H1 (cell line): Measurements from ENCODE around the gene FAHD2B.
"Not testable (repeated sequence)": the region's sequence is repeated elsewhere in the genome, so short reads cannot be mapped to it uniquely, and the experiment has no call there.

Experiments used
- BCL11A ChIP-seq, 2 experiments: IDR thresholded peaks; one replicate each; pipeline ENCODE4 v1.6.1; 2011; ENCODE audit warnings: low read depth in 2 of 2, low read length in 2 of 2, mild to moderate bottlenecking in 2 of 2
- EP300 ChIP-seq, 2 experiments: IDR thresholded peaks; 1 replicate in 1 of 2; 2 replicates in 1 of 2; pipeline ENCODE4 v1.6.1; 2011 to 2012; ENCODE audit warnings: low read depth in 2 of 2, low read length in 2 of 2, mild to moderate bottlenecking in 2 of 2, borderline replicate concordance in 1 of 2, inconsistent platforms in 1 of 2, moderate library complexity in 1 of 2
- GTF2F1 ChIP-seq: IDR thresholded peaks from 2 replicates; pipeline ENCODE4 v1.6.1; 2012; ENCODE audit warnings: low read depth, low read length, improper control_type of control experiment, borderline replicate concordance
- MAX ChIP-seq: IDR thresholded peaks from 2 replicates; pipeline ENCODE4 v1.6.1; 2012; ENCODE audit warnings: inconsistent platforms
- POLR2A ChIP-seq, 2 experiments: IDR thresholded peaks; 1 replicate in 1 of 2; 2 replicates in 1 of 2; pipeline ENCODE4 v1.6.1; 2011; ENCODE audit warnings: low read depth in 2 of 2, low read length in 2 of 2, mild to moderate bottlenecking in 2 of 2; ENCODE audit errors: control extremely low read depth in 1 of 2
- POLR2AphosphoS5 ChIP-seq: IDR thresholded peaks from 2 replicates; pipeline ENCODE4 v1.6.1; 2011; ENCODE audit warnings: low read depth, low read length
- SIN3A ChIP-seq, 2 experiments: IDR thresholded peaks in 1 of 2; conservative IDR thresholded peaks in 1 of 2; 2 replicates each; pipeline ENCODE4 v1.6.1; 2011 to 2012; ENCODE audit warnings: low read length in 2 of 2, improper control_type of control experiment in 1 of 2, low read depth in 1 of 2, mild to moderate bottlenecking in 1 of 2
- SIX5 ChIP-seq: IDR thresholded peaks from 2 replicates; pipeline ENCODE4 v1.6.1; 2011; ENCODE audit warnings: mild to moderate bottlenecking, low read depth, low read length
- TF ChIP-seq, protein P1 (sequence below), 3 experiments: IDR thresholded peaks; 1 replicate in 2 of 3; 2 replicates in 1 of 3; pipeline versions ENCODE4 v1.5.1 to v1.6.1; 2011; ENCODE audit warnings: low read length in 3 of 3, mild to moderate bottlenecking in 3 of 3, inconsistent platforms in 2 of 3, low read depth in 1 of 3, moderate library complexity in 1 of 3; ENCODE audit not compliant: insufficient read depth in 1 of 3; ENCODE audit errors: control extremely low read depth in 1 of 3

GRCh38 chr2:97082206-97082605, 12.5 kb downstream of the FAHD2B start:
- not testable (repeated sequence) for TF ChIP-seq POLR2AphosphoS5; EP300 (IDR thresholded peaks at IDR 0.05; ENCODE audit: borderline replicate concordance in 1 of 2, low read depth in 2 of 2, low read length in 2 of 2); BCL11A (IDR thresholded peaks at IDR 0.05; ENCODE audit: low read depth in 2 of 2, low read length in 2 of 2); POLR2A (IDR thresholded peaks at IDR 0.05; ENCODE audit: control extremely low read depth in 1 of 2, low read depth in 2 of 2, low read length in 2 of 2); SIN3A (conservative IDR thresholded peaks at IDR 0.05 in 1 of 2, IDR thresholded peaks at IDR 0.05 in 1 of 2; ENCODE audit: low read depth in 1 of 2, low read length in 2 of 2); MAX; SIX5; GTF2F1
- TF ChIP-seq, protein P1, sequence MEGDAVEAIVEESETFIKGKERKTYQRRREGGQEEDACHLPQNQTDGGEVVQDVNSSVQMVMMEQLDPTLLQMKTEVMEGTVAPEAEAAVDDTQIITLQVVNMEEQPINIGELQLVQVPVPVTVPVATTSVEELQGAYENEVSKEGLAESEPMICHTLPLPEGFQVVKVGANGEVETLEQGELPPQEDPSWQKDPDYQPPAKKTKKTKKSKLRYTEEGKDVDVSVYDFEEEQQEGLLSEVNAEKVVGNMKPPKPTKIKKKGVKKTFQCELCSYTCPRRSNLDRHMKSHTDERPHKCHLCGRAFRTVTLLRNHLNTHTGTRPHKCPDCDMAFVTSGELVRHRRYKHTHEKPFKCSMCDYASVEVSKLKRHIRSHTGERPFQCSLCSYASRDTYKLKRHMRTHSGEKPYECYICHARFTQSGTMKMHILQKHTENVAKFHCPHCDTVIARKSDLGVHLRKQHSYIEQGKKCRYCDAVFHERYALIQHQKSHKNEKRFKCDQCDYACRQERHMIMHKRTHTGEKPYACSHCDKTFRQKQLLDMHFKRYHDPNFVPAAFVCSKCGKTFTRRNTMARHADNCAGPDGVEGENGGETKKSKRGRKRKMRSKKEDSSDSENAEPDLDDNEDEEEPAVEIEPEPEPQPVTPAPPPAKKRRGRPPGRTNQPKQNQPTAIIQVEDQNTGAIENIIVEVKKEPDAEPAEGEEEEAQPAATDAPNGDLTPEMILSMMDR (IDR thresholded peaks at IDR 0.05; ENCODE audit: control extremely low read depth in 1 of 3, insufficient read depth in 1 of 3, low read depth in 1 of 3, low read length in 3 of 3), result 0 out of 4 replicates have a peak, but pooled peaks of 1 of the 3 experiments have one; percentile 10
